ENCODE data around the gene OTP.

DNA sequence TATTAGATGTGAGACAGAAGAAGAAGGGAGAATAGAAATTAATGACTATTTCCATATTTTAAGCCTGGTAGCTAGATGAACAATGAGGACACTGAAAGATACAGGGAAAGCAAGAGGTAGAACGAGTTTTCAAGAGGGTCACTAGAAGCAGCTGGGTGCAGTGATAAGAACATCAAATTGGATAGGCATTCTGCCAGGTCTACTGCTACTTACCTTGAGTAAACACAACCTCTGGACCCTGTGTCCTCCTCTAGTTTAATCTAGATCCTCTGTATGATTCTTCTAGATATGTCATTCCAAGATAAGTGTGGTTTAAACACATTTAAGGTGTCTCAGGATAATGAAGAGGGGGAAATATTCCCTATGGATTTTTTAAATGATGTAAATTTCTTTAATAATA, 31.2 kb downstream of the OTP start:
- TF ChIP-seq SPI1 (IDR thresholded peaks at IDR 0.05; ENCODE audit: borderline replicate concordance, low read depth) (no peak), CTCF (IDR thresholded peaks at IDR 0.05; ENCODE audit: insufficient read depth, low read length) (no peak), POLR2AphosphoS5 (IDR thresholded peaks at IDR 0.05; ENCODE audit: low read depth) (no peak)

All from HL-60 (cell line).